ENCODE results near the gene STEEP1.
"Not testable (repeated sequence)": the region's sequence is repeated elsewhere in the genome, so short reads cannot be mapped to it uniquely, and the experiment has no call there.

STEEP1 gene

DNA sequence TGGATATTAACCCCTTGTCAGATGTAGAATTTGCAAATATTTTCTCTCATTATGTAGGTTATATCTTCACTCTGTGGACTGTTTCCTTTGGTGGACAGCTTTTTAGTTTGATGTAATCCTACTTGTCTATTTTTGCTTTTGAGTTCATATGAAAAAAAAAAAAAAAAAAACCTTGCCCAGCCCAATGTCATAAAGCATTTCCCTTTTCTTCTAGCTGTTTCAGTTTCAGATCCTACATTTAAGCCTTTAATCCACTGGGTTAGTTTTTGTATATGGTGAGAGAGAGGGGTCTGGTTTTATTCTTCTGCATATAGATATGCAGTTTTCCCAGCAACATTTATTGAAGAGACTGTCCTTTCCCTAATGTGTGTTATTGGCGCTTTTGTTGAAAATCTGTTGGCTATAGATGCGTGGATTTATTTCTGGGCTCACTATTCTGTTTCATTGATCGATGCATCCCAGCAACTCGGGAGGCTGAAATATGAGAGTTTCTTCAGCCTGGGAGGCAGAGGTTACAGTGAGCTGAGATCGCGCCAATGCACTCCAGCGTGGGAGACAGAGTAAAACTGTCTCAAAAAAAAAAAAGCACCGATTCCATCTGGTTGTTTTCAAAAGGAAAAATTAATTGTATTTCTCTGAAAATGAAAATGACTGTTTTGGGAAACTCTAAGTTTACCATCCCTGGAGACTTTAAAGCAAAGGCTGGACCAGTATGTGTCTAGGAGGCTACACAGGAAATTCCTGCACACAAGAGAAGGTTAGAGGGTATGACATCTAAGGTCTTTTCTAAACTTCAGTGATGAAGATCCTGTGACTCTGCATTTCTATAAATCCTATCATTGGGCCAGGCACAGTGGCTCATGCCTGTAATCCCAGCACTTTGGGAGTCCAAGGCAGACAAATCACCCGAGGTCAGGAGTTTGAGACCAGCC is 35.6 kb downstream of the STEEP1 start:
- no peak for DNase-seq (ENCODE audit: low read depth, low spot score)

DNA sequence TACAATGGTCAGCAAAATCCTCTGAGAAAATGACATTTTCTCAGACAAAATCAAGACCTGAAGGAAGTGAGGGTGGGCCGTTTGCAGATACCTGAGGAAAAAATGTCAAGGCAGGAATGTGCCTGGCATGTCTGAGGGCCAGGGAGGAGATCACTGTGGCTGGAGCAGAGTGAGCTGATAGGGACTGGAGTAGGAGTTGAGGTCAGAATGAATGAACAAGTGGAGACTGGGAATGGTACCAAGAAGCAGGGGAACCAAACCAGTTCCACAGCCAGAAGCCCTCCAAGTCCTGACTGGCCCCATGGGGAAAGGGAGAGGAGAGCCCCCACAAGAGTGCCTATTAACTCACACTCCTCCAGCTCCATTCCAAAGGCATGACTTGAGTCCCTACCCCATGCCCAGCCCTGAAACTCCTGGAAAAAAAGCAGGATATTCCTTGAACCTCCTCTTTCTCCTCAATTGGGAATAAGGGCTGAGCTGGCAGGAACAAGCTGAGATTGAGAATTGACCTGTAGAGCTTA is 41.5 kb downstream of the STEEP1 start:
- DNase-seq (ENCODE audit: low read depth, low spot score), result no peak

DNA sequence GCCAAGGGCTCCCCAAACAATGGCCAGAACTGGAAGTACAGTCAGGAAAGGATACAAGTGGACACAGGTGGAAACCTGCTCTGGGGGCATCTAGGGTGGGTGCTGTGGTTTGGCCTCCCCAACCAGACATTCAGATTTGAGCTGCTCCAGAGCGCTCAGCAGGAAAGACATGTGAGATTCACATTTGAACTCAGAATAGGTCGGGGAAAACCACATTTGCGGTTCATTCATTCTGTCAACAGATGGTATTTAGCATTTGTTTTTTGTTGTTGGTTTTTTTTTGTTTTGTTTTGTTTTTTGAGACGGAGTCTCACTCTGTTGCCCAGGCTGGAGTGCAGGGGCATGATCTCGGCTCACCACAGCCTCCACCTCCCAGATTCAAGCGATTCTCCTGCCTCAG is 44.0 kb downstream of the STEEP1 start:
- no peak for DNase-seq (ENCODE audit: low read depth, low spot score)

DNA sequence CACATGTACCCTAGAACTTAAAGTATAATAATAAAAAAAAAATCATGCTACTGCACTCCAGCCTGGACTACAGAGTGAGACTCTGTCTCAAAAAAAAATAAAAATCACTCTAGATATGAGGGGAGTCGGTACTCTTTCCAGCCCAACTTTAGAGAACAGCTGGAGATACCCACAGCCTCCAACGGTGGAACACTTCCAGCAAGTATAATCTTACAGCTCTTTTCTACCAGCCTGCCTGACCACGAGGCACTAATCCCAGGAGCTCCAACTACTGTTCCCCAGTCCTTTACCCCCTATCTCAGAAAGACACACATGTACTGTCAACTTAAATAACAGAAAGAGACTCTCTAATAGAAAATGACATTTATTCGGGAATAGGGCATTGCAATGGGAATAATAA is 46.8 kb downstream of the STEEP1 start:
- no peak for DNase-seq (ENCODE audit: low read depth, low spot score)

DNA sequence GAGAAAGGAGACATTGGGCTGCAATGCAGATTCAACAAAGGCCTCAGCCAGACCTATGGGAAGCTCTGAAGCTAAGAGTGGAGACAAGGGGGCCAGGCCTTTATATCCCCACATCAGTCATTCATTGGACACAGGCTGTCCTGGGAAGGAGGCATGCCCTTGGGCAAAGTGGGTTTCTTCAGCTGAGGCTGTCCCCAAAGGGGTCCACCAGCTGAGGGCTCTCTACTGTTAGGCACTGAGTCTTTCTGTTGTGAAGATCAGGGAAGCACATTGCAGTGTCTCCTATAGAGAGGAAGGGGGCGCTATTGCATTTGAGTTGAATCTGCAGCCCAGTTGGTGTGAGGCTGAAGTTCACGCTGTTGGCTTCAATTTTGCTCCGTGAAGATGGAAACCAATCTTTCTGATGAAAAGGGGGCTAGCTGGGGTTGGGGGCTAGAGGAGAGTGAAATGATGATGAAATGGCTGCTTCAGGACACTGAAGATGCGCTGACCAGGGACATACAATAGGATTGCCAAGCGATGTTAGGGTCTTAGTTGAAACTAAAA is 49.0 kb downstream of the STEEP1 start:
- DNase-seq (ENCODE audit: low read depth, low spot score), result no peak

DNA sequence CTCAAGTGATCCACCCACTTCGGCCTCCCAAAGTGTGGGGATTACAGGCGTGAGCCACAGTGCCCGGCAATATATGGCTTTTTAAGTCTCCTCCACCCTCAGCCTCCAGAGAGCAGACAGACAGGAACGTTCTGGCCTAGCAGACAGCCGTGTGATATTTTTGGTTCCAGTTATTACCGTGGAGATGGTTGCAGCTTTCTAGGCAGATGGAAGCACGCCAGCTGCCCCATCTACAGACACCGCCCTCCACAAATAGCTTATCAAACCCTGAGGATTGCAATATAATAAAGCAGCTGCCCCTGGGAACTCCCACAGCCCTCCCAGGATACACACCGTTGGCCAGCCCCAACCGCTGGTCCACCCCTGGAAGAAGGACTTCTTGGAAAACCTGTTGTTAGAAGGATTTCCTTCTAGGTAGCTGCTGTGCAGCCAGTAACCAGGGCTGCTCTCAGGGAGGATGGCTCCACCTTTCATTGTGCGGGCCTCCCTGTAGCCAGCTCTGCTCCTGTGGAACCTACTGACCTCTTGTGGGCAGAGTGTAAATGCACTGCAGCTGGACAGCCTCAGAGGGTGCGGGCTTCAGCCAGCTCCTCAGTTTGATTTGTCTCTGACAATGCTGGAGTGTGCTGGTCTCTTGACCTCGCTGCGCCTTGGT is 52.9 kb downstream of the STEEP1 start:
- no peak for DNase-seq (ENCODE audit: low read depth, low spot score)

DNA sequence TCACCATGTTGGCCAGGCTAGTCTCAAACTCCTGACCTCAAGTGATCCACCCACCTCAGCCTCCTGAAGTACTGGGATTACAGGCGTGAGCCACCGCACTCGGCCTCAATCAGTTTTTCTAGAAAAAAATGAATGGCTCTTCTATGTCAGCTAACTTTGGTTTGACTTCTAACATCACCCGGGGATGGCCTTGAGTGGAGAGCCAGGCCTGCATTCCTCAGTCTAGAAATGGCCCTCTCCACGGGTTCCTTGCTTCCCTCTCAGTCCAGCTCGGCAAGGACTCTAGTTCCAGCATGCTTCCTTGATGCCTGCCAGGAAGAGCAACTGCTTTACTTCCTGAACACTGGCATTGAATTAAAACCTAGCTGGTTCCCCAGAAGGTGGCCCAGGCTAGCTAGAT is 58.0 kb downstream of the STEEP1 start:
- DNase-seq (ENCODE audit: low read depth, low spot score), result no peak

DNA sequence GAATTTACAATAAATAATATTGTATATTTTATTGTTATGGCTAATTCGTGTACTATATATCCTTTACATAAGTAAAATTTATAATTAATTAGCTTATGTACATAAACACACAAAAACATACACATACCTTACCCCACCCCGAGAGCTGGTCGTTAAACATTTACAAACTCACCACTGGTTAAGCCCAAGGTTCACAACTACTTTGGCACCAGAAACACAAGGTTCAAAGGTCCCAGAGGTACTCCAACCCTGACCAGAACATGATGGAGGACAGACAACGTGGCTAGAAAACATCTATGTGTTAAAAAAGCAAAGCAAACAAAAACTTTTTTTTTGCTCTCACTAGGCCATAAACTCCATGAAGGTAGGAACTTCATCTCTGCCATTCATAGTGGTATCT is 59.3 kb downstream of the STEEP1 start:
- DNase-seq (ENCODE audit: low read depth, low spot score), result no peak

DNA sequence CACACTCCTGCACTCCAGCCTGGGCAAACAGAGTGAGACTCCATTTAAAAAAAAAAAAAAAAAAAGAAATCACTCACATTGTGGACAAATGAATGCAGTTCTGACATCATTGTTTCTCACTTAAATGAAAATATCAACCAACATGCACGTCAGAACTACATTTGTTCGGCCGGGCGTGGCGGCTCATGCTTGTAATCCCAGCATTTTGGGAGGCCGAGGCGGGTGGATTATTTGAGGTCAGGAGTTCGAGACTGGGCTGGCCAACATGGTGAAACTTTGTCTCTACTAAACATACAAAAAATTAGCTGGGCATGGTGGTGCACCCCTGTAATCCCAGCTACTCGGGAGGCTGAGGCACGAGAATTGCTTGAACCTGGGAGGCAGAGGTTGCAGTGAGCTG is 60.1 kb downstream of the STEEP1 start:
- DNase-seq (ENCODE audit: low read depth, low spot score), result not testable (repeated sequence)

DNA sequence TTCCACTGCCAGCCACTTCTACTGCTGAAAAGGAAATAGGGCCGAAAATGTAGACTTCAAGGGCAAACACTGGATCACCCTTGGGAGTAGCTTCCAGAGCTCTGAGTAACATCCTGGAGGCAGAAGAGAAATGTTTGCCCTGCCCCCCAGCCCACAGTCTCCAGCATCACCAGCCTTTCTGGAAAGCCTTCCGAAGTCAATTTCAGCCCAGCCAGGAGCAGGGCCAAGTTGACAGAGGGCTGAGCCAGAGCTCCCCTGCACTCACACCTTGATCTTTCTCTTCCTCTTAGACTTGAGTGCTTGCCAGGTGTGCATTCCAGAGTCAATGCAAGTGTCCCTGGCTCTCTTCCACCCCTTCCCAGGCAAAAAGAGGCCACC is 61.7 kb downstream of the STEEP1 start:
- DNase-seq (ENCODE audit: low read depth, low spot score), result no peak

DNA sequence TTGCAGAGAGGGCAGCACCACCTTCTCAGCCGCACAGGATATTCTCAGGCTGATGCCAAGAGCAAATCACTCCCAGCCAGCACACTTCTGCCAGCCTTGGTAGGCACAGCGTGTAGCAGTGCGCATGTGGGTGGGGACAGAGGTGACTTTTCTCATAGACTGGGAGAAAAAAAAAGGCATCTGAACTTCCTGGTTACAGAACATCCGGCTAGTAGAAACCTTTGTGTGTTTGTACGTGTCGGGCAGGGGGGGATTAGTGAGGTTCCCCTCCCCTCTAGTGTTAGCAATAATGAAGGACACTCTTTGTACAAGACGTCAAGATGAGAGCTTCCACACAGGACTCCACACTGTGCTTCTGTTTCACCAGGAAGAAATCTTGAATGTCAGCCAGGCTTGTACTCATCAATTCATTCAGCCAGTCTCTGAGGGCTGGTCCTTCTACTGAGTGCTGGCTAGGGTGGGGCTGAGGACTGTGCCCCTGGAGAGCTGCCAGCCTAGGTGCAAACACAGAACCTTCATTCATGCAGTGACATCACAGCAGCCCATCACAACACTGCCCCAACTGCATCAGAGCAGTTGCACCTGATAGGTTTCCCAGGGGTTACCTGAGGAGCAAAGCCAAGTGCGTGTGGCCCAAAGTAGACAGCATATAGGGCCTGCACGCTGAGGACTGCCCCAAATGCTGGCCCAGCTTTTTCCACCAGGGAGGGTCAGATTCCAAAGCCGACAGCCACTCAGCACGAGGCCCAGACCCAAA is 62.3 kb downstream of the STEEP1 start:
- DNase-seq (ENCODE audit: low read depth, low spot score), result no peak

DNA sequence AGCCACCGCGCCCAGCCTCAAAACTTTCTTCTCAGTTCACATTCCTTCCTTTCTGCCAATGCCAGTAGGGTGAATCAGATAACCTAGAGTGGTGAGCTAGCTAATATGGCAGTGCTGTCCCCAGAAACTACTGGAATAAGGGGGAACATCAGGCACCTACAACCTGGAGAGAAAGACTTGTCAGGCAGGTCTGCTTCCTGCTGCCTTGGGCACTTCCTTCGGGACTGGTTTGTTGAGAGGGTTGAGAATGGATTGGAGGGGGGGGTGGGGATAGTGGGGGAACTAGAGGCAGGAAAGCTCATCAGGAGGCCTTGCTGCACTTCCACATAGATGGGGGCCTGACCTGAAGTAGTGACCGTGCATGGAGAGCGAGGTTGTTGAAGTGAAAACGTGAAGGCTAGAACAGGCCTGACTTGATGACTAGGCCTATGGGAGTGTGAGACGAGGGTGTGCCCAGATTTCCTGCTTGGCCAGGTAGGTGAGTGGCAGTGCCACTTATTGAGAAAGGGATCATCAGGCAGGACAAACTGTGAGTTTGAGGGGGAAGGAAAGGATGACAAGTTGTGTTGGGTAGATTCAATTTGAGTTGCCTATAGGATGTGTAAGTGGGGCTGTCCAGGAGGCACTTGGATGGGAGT is 63.6 kb downstream of the STEEP1 start:
- no peak for DNase-seq (ENCODE audit: low read depth, low spot score)

DNA sequence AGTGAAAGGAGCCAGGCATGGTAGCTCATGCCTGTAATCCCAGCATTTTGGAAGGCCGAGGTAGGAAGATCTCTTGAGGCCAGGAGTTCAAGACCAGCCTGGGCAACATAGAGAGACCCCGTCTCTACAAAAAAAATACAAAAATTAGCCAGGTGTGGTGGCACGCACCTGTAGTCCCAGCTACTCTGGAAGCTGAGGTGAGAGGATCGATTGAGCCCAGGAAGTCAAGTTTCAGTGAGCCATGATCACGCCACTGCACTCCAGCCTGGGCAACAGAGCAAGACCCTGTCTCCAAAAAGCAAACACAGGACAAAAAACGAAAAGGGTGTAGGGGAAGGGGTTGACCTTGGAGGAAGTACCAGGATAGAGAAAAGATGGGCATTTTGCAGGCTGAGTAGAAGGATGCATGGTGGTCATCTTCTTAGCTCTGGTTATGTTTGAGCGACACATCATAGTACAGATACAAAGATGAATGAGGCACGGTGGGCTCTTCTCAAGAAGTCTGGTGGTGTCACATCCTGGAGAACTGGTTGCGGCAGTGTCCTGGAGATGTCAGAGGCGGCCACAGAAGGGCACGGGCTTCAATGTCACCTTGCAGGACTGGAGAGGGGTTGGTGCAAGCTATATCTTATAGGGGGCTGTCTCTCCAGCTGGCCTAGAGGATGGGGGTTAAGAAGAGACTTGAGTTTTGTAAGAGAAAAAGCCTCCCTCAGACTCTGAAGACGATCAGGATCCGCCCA is 65.0 kb downstream of the STEEP1 start:
- DNase-seq (ENCODE audit: low read depth, low spot score), result no peak

DNA sequence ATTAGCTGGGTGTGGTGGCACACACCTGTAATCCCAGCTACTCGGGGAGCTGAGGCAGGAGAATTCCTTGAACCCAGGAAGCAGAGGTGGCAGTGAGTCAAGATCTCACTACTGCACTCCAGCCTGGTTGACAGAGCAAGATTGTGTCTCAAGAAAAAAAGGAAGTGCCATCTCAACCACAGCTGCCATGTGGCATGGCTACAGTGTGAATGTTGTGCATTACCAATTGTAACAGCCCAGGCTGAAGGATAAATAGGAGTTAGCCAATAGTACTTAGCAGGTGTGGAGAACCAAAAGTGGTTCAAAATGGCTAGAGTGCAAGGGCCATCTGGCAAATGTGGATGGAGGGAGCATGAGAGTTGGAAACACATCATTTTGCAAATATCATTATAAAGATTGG is 68.0 kb downstream of the STEEP1 start:
- no peak for DNase-seq (ENCODE audit: low read depth, low spot score)

DNA sequence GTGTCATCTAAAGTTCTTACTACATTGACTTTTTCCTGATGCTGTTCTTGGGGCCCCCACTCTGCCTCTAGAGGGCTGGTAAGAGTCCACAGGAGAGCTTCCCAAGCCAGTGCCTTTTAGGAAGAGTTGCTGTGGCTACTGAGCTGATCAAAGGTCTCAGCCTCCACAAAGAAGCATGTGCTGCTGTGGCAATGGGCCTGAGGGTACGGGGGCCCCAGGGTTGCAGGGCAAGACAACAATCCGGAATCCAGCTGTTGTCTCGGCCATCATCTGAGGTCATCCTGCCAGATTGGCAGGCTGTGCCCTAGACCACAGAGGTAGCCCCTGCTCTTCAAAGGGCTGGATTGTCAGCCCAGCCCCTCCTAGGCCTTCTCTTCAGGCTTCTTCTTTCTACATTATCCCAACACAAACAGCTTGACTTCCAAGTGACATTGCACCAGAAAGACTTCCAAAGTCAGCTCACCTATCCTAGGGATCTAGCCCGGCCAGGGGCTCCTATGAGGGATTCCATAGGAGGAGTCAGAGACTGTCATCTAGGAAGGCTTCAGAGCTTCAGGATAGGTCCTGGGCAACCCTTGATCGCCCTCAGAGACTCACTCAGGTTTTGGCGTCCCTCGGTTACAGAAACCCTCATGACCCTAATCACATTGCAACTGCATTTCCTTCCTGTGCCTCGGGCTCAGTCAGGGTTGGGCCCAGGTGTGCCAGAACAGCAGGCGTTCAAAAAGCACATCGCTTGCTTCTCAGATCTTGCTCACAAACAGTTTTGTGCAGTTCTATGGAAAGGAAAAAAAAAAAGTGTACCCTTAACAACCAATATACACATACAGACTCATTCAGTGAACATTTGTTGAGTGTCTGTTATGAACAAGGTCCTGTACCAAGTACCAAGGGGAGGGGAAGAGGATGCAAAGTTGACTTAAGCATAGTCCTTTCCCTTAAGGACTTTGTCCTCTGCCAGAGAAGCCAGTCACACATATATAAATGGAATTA is 69.2 kb downstream of the STEEP1 start:
- DNase-seq (ENCODE audit: low read depth, low spot score), result no peak

DNA sequence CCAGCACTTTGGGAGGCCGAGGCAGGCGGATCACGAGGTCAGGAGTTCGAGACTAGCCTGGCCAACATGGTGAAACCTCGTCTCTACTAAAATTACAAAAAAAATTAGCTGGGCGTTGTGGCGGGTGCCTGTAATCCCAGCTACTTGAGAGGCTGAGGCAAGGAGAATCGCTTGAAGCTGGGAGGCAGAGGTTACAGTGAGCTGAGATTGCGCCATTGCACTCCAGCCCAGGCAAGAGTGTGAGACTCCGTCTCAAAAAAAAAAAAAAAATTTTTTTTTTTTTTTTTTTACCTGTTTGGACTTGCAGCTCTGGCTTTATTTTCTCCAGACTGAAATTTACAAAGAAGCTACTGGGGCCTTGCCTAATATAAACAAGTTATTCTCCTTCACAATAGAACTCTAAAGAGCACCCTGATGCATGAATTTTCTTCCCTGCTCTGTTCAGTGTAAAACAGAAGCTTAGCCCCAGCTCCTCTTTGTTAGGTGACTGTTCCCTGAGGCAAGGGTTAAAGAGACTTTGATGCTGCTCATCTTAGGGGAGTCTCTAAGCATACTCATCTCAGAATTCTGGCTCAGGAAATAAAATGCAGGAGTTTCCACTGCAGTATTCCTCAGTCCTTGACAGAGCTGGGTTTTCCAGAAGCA is 71.2 kb downstream of the STEEP1 start:
- DNase-seq (ENCODE audit: low read depth, low spot score), result not testable (repeated sequence)

DNA sequence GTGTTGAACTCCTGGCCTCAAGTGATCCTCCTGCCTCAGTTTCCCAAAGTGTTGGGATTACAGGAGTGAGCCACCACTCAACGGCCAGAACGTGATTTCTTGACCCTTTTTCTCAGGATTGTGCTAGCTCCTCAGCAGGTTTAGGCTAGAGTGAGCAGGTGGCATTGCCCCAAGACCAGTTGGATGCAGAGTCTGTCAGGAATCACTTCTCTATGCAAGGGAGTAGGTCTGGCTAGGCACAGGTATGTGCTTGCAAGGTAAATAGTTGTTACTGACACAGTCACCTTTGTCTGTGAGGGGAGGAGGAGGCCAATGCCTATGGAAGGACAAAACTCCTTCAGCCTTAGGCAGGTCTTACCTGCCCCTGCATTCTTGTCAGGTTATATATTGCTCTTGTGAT is 72.7 kb downstream of the STEEP1 start:
- no peak for DNase-seq (ENCODE audit: low read depth, low spot score)

DNA sequence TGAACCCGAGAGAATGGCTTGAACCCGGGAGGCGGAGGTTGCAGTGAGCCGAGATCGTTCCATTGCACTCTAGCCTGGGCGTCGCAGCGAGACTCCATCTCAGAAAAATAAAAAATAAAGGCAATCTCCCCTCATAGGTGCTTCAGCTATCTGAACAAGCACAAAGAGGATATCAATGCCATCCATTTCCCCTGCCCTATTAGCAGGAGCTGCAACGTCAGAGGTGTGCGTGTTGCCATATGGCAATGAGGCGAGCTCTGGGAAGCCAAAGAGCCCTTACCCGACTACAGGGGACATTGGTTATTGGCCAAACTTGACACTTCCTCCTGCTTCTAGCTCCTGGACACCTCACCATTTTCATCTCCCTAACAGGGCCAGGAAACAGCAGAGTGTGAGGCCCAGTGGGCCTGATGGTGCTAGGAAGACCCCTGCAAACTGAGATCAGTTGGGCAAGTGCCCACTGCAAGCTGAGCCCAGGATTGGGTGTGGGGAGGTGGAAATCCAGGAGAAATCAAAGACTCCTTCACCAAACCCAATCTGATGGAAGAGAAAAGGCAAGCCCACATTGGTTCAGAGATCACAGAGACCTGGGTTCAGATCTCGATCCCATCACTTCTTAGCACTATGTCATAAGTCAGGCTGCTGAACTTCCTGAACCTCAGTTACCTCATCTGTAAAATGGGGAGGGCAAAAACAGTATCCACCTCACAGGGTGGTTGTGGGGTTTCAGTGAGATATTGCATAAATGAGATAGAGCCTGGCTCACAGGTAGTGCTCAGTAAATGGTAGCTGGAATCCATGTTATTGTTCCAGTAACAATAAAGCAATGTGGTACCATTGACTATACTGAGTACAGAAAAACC is 75.8 kb downstream of the STEEP1 start:
- no peak for DNase-seq (ENCODE audit: low read depth, low spot score)

Measured in activated CD4-positive, CD25-positive, alpha-beta regulatory T cell treated with anti-CD3 and anti-CD28 coated beads, Interleukin-2, amount 50 U/mL, for 16 hours (primary cell).